LNCAP (cell line): ENCODE data around the gene ST6GALNAC5.

ENCODE experiments used
- TF ChIP-seq, protein P1 (sequence below): fragments of 450-650 bp; IDR thresholded peaks from 2 replicates; pipeline ENCODE4 v1.5.1; 2017; ENCODE audit warnings: mild to moderate bottlenecking

Gene ST6GALNAC5

DNA sequence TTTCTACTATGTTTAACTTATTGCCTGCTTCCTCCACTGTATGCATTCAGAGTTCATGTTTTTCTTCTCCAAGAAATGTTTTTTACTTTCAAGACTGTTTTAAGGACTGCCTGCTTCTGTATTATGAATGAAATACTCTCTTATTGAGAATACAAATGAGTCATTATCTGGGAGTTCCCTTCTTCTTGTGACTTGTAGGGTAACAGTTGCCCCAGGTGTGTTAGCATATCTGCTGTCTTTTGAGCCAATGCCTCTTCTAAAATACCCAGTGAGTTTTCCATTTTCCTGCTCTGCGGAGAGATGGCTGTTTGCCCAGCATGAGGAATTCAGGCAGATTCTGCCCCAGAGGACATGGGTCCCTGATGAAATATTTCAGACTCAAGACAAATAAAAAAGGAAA, 34.1 kb upstream of the ST6GALNAC5 start:
- TF ChIP-seq, protein P1, sequence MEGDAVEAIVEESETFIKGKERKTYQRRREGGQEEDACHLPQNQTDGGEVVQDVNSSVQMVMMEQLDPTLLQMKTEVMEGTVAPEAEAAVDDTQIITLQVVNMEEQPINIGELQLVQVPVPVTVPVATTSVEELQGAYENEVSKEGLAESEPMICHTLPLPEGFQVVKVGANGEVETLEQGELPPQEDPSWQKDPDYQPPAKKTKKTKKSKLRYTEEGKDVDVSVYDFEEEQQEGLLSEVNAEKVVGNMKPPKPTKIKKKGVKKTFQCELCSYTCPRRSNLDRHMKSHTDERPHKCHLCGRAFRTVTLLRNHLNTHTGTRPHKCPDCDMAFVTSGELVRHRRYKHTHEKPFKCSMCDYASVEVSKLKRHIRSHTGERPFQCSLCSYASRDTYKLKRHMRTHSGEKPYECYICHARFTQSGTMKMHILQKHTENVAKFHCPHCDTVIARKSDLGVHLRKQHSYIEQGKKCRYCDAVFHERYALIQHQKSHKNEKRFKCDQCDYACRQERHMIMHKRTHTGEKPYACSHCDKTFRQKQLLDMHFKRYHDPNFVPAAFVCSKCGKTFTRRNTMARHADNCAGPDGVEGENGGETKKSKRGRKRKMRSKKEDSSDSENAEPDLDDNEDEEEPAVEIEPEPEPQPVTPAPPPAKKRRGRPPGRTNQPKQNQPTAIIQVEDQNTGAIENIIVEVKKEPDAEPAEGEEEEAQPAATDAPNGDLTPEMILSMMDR: no peak

DNA sequence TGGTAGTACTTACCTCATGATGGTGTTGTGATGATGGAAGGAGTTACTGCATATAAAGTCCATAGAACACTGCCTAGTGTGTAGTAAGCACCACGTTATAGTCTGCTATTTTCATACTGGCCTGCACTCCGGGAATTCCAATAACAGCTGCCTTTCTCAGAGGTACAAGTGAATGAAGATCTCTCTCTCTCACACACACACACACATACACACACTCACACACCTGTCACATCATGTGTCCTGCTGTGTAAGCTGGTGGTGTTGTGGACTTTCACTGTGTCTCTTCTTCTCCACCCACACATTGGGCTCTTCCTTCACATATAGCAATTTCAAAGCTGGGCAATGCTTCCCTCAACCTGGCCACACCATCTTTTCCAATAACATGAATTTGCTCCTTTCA, 33.4 kb upstream of the ST6GALNAC5 start:
- TF ChIP-seq, protein P1: no peak

DNA sequence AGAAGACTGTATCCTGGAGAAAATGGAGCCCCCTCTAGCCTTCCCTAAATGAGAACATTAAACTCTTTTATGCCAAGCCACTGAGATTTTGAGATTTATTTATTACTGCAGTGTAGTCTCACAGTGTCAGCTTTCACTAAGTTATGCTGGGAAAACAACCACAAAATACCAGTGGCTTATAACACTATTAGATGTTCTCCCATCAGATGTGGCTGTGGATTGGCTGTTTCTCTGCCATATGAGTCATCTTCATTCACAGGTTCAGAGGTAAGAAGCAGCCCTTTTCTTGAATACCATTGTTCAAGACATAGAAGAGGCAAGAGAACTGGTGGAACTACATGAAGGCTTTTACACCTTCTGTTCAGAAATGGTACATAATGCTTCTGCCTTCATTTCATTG, 32.1 kb upstream of the ST6GALNAC5 start:
- TF ChIP-seq, protein P1: no peak

DNA sequence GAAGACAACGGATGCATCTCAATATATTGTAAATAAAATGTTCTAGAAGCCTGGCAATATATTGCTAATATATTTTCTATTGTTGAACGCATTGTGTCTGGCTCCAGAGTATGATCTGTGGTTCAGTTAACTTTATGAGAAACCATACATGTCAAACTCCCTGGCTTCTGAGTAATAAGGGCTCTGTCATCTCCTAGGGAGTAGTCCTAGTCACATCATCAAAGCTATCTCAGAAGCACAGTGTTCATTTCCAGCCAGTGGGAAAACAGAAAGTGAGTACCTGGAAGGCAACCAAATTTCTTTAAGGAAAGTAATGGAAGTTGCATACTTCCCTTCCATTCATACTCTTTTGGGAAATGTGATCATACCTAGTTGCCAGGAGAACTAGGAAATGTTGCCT, 27.0 kb upstream of the ST6GALNAC5 start:
- TF ChIP-seq, protein P1: no peak

DNA sequence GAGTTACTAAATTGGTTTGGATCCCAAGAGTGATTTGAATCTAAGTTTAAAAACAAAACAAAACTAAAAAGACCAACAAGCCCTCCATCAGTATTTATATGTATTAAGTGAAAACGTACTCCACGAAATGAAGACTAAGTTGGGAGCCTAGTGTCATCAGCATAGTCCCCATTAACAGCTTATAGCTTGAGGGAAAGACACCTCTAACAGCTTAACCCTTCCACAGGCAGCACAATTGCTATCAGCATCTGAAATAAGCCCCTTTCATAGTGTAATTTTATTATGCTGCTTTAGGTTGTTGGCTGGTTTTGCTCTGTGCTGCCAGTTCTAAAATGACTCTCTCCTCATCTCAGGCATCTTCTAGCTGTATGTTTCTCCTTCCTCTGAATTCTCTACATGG, 25.8 kb upstream of the ST6GALNAC5 start:
- TF ChIP-seq, protein P1: no peak

DNA sequence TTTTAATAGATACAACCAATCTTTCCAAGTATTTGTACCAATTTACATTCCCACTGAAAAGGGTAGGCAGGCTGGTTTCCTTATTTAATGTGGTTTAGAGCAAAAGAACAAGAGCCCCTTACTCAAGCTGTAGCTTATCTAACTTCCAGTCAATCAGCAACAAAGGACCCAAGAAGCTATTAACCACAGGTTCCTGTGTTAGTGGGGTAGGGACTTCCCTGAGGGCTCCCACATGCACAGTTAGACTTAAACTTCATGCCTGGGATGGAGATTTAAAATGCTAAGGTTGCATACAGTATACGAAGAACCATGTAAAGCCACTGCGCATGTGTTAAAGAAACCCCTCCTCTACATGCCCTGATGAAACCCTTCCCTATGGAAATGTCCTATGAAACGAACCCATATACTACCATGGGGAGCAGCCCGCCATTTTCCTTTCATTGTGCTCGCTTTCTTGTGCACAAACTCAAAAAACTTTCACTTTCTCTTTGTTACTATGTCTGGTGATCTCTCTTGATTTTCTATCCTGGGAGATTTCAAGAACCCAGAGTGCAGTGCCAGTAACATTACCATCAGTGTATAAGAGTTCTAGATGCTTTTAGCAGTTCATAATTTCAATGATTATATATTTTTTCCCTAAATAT, 23.3 kb upstream of the ST6GALNAC5 start:
- TF ChIP-seq, protein P1: no peak

DNA sequence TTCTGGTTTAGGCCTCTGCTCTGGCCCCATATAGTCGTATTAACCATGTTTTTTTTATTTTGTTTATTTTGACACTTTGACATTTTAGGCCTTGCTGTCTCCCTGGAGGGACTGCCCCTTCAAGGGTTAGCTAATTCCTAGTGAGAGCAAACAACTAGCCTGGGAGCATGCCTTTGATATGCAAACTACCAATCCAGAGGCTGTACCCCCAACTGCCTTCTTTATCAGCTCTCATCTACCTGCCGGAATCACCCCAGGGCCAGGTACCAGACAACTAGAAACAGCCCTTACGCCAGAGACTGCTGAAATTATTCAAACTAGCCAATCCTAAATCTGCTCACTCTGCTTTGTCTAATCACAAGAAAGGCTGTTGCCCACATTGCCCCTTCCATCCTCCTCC, 13.0 kb upstream of the ST6GALNAC5 start:
- TF ChIP-seq, protein P1: no peak

DNA sequence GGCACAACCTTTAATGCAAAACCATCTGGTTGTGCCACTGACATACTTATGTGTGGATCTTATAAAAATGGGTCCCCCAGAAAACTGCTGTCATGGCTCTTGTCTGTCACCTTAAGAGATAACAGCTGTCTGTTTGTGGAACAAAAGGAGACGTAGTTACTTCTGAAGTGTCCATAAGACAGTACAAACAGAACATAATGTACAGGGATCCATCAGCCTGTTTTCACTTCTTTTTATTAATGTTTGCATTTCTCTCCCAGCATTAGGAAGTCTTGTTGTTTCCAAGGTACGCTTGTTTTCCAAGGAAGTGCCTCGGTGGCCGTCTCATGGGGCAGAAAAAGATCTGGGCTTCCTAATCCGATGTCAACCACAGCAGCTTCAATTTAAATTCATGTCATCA, 11.2 kb upstream of the ST6GALNAC5 start:
- TF ChIP-seq, protein P1: no peak
